ENCODE results near the gene OR5P2.
"Not testable (repeated sequence)": the region's sequence is repeated elsewhere in the genome, so short reads cannot be mapped to it uniquely, and the experiment has no call there.

The OR5P2 gene

GRCh38 chr11:7796842-7797241 lies at the start of gene OR5P2:
TSS of gene OR5P2 (minus strand) at chr11:7796942. CDS start at chr11:7796942, 0 bp downstream.
- no peak for DNase-seq (ENCODE audit: low read depth in 2 of 3, low spot score in 2 of 3)

- no peak for DNase-seq (ENCODE audit: low read depth in 2 of 3, low spot score in 2 of 3)
Measured at GRCh38 chr11:7846003-7846402, 49.3 kb upstream of the OR5P2 start.

- no peak for DNase-seq (ENCODE audit: low read depth in 2 of 3, low spot score in 2 of 3)
Measured at GRCh38 chr11:7844986-7845385, 48.2 kb upstream of the OR5P2 start.

GRCh38 chr11:7844521-7844920 lies 47.8 kb upstream of the OR5P2 start:
- no peak for DNase-seq (ENCODE audit: low read depth in 2 of 3, low spot score in 2 of 3)

- no peak for DNase-seq (ENCODE audit: low read depth in 2 of 3, low spot score in 2 of 3)
Measured at GRCh38 chr11:7840578-7840977, 43.8 kb upstream of the OR5P2 start.

GRCh38 chr11:7833527-7833926 lies 36.8 kb upstream of the OR5P2 start:
- no peak for DNase-seq (ENCODE audit: low read depth in 2 of 3, low spot score in 2 of 3)

GRCh38 chr11:7830740-7831139 lies 34.0 kb upstream of the OR5P2 start, which contains the start of gene OR5P3:
TSS of gene OR5P3 (minus strand) at chr11:7830840.
- DNase-seq (ENCODE audit: low read depth in 2 of 3, low spot score in 2 of 3) = no peak

GRCh38 chr11:7826324-7826723 lies 29.6 kb upstream of the OR5P2 start:
- no peak for DNase-seq (ENCODE audit: low read depth in 2 of 3, low spot score in 2 of 3)

GRCh38 chr11:7820417-7820816 lies 23.7 kb upstream of the OR5P2 start:
- not testable (repeated sequence) for DNase-seq (ENCODE audit: low read depth in 2 of 3, low spot score in 2 of 3)

GRCh38 chr11:7814897-7815296 lies 18.2 kb upstream of the OR5P2 start:
- not testable (repeated sequence) for DNase-seq (ENCODE audit: low read depth in 2 of 3, low spot score in 2 of 3)

- not testable (repeated sequence) for DNase-seq (ENCODE audit: low read depth in 2 of 3, low spot score in 2 of 3)
Measured at GRCh38 chr11:7810301-7810700, 13.6 kb upstream of the OR5P2 start.

- no peak for DNase-seq (ENCODE audit: low read depth in 2 of 3, low spot score in 2 of 3)
Measured at GRCh38 chr11:7793233-7793632, 3.5 kb downstream of the OR5P2 start.

- DNase-seq (ENCODE audit: low read depth in 2 of 3, low spot score in 2 of 3) = no peak
Measured at GRCh38 chr11:7787239-7787638, 9.5 kb downstream of the OR5P2 start.

- no peak for DNase-seq (ENCODE audit: low read depth in 2 of 3, low spot score in 2 of 3)
Measured at GRCh38 chr11:7775689-7776088, 21.1 kb downstream of the OR5P2 start.

- not testable (repeated sequence) for DNase-seq (ENCODE audit: low read depth in 2 of 3, low spot score in 2 of 3)
Measured at GRCh38 chr11:7764301-7764700, 32.4 kb downstream of the OR5P2 start.

GRCh38 chr11:7759010-7759409 lies 37.7 kb downstream of the OR5P2 start:
- DNase-seq (ENCODE audit: low read depth in 2 of 3, low spot score in 2 of 3) = no peak

GRCh38 chr11:7749456-7749855 lies 47.3 kb downstream of the OR5P2 start:
- DNase-seq (ENCODE audit: low read depth in 2 of 3, low spot score in 2 of 3) = no peak

Measured in activated CD8-positive, alpha-beta memory T cell treated with anti-CD3 and anti-CD28 coated beads for 48 hours (primary cell).